ENCODE results near the gene SORCS2.
A peak's percentile ranks its signal among the peaks of the same experiment; 100 is the strongest.

SORCS2 gene

GRCh38 chr4:7650606-7651385, 458.5 kb downstream of the SORCS2 start:
- peak; percentile 77 for DNase-seq (ENCODE audit: extremely low spot score)
- no peak for TF ChIP-seq HDGF (IDR thresholded peaks at IDR 0.05; ENCODE audit: borderline replicate concordance)
- TF ChIP-seq CTBP1 (IDR thresholded peaks at IDR 0.05; ENCODE audit: borderline replicate concordance) = no peak
- no peak for TF ChIP-seq ARNT (IDR thresholded peaks at IDR 0.05)
- no peak for TF ChIP-seq ZNF384 (IDR thresholded peaks at IDR 0.05)
- TF ChIP-seq FOXM1 (IDR thresholded peaks at IDR 0.05; ENCODE audit: borderline replicate concordance) = no peak
- no peak for TF ChIP-seq LEF1 (IDR thresholded peaks at IDR 0.05; ENCODE audit: borderline replicate concordance)
- no peak for TF ChIP-seq L3MBTL2 (conservative IDR thresholded peaks at IDR 0.05)
- TF ChIP-seq FOXK2 (IDR thresholded peaks at IDR 0.05) = no peak
- TF ChIP-seq FOXA1 (IDR thresholded peaks at IDR 0.05) = no peak
- TF ChIP-seq TARDBP (IDR thresholded peaks at IDR 0.05) = no peak
- no peak for TF ChIP-seq BHLHE40 (IDR thresholded peaks at IDR 0.05; ENCODE audit: borderline replicate concordance)
- TF ChIP-seq SP1 (IDR thresholded peaks at IDR 0.05) = no peak
- TF ChIP-seq NFRKB (IDR thresholded peaks at IDR 0.05) = no peak
- no peak for TF ChIP-seq SUZ12 (IDR thresholded peaks at IDR 0.05)
- CTCF ChIA-PET = interaction anchor here (0.5 to 1.1 kb wide), 6 partner anchors 8 to 442 kb away, joined by 3 to 5 read pairs (median 3); no protein-coding TSS in a partner anchor
- POLR2A ChIA-PET = no interaction called here

GRCh38 chr4:7651461-7651921, 459.2 kb downstream of the SORCS2 start:
- POLR2A ChIA-PET = no interaction called here
- CTCF ChIA-PET = interaction anchor here (1.0 to 1.1 kb wide), 3 partner anchors 9 to 316 kb away, joined by 3 to 5 read pairs (median 3); no protein-coding TSS in a partner anchor
- no peak for TF ChIP-seq SP1 (IDR thresholded peaks at IDR 0.05)
- no peak for TF ChIP-seq SUZ12 (IDR thresholded peaks at IDR 0.05)
- no peak for TF ChIP-seq ARNT (IDR thresholded peaks at IDR 0.05)
- TF ChIP-seq NFRKB (IDR thresholded peaks at IDR 0.05) = no peak
- no peak for TF ChIP-seq HDGF (IDR thresholded peaks at IDR 0.05; ENCODE audit: borderline replicate concordance)
- no peak for TF ChIP-seq FOXM1 (IDR thresholded peaks at IDR 0.05; ENCODE audit: borderline replicate concordance)
- no peak for TF ChIP-seq PKNOX1 (IDR thresholded peaks at IDR 0.05)
- TF ChIP-seq ELF4 (IDR thresholded peaks at IDR 0.05) = no peak
- TF ChIP-seq ZNF384 (IDR thresholded peaks at IDR 0.05) = no peak
- no peak for TF ChIP-seq L3MBTL2 (conservative IDR thresholded peaks at IDR 0.05)
- TF ChIP-seq LEF1 (IDR thresholded peaks at IDR 0.05; ENCODE audit: borderline replicate concordance) = no peak
- TF ChIP-seq BHLHE40 (IDR thresholded peaks at IDR 0.05; ENCODE audit: borderline replicate concordance) = no peak
- no peak for DNase-seq (ENCODE audit: extremely low spot score)

DNA sequence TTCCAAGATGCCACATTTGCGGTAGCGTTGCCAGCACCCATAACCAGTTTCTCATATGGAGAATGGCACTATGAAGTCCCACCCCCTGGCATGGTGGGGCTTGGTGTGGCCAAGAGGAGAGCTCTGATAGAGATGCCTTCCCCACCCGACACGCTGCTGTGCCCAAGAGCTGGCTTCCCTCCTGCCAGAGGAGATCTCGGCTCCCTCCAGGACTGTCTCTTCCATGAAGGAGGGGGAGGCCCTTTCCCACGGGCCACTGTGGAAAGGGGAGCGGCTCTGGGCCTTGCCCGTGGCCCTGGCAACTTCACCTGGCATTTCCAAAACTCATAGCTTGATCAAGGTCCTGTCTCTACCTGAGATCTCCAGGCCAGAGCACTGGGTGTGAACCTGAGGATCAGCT, 459.7 kb downstream of the SORCS2 start:
- CTCF ChIA-PET = no interaction called here
- DNase-seq (ENCODE audit: extremely low spot score) = no peak
- POLR2A ChIA-PET = no interaction called here
- TF ChIP-seq ZNF384 (IDR thresholded peaks at IDR 0.05) = no peak
- no peak for TF ChIP-seq L3MBTL2 (conservative IDR thresholded peaks at IDR 0.05)
- no peak for TF ChIP-seq PKNOX1 (IDR thresholded peaks at IDR 0.05)
- no peak for TF ChIP-seq FOXM1 (IDR thresholded peaks at IDR 0.05; ENCODE audit: borderline replicate concordance)
- no peak for TF ChIP-seq ELF4 (IDR thresholded peaks at IDR 0.05)
- TF ChIP-seq FOXK2 (IDR thresholded peaks at IDR 0.05) = no peak
- no peak for TF ChIP-seq ARNT (IDR thresholded peaks at IDR 0.05)
- TF ChIP-seq FOXA1 (IDR thresholded peaks at IDR 0.05) = no peak
- no peak for TF ChIP-seq SP1 (IDR thresholded peaks at IDR 0.05)
- TF ChIP-seq LEF1 (IDR thresholded peaks at IDR 0.05; ENCODE audit: borderline replicate concordance) = no peak
- no peak for TF ChIP-seq CTBP1 (IDR thresholded peaks at IDR 0.05; ENCODE audit: borderline replicate concordance)
- TF ChIP-seq SUZ12 (IDR thresholded peaks at IDR 0.05) = no peak
- TF ChIP-seq HDGF (IDR thresholded peaks at IDR 0.05; ENCODE audit: borderline replicate concordance) = no peak

DNA sequence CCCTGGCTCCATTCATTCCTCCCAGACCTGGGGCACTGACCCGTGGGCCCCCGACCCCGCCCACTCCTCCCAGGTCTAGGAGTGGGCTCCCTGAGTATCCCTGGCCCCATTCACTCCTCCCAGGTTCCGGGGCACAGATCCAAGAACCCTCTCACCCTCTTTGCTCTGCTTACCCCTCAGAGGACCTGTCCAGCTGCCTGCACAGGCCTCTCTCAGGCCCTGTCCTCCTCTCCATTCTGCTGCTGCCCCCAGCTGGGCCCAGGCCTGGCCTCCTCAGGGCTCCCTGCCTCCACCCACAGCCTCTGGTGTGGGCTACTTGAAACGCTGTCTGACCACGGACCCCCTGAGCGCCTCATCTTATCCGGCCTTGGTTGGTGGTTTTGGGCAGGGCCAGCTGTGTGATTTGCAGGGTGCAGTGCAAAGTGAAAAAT, 460.1 kb downstream of the SORCS2 start:
- POLR2A ChIA-PET = no interaction called here
- TF ChIP-seq SP1 (IDR thresholded peaks at IDR 0.05) (no peak), BHLHE40 (IDR thresholded peaks at IDR 0.05; ENCODE audit: borderline replicate concordance) (no peak), FOXA1 (IDR thresholded peaks at IDR 0.05) (no peak), LEF1 (IDR thresholded peaks at IDR 0.05; ENCODE audit: borderline replicate concordance) (no peak), SUZ12 (IDR thresholded peaks at IDR 0.05) (no peak), PKNOX1 (IDR thresholded peaks at IDR 0.05) (no peak), FOXM1 (IDR thresholded peaks at IDR 0.05; ENCODE audit: borderline replicate concordance) (no peak), NFRKB (IDR thresholded peaks at IDR 0.05) (no peak), ZNF384 (IDR thresholded peaks at IDR 0.05) (no peak), ELF4 (IDR thresholded peaks at IDR 0.05) (no peak), CTBP1 (IDR thresholded peaks at IDR 0.05; ENCODE audit: borderline replicate concordance) (no peak), TARDBP (IDR thresholded peaks at IDR 0.05) (no peak), HDGF (IDR thresholded peaks at IDR 0.05; ENCODE audit: borderline replicate concordance) (no peak), FOXK2 (IDR thresholded peaks at IDR 0.05) (no peak), ARNT (IDR thresholded peaks at IDR 0.05) (no peak), L3MBTL2 (conservative IDR thresholded peaks at IDR 0.05) (no peak)
- CTCF ChIA-PET = no interaction called here
- DNase-seq (ENCODE audit: extremely low spot score) = no peak

GRCh38 chr4:7652906-7653305, 460.6 kb downstream of the SORCS2 start:
- DNase-seq (ENCODE audit: extremely low spot score) = no peak
- CTCF ChIA-PET = no interaction called here
- TF ChIP-seq FOXK2 (IDR thresholded peaks at IDR 0.05) (no peak), FOXA1 (IDR thresholded peaks at IDR 0.05) (no peak), ARNT (IDR thresholded peaks at IDR 0.05) (no peak), NFRKB (IDR thresholded peaks at IDR 0.05) (no peak), ZNF384 (IDR thresholded peaks at IDR 0.05) (no peak), CTBP1 (IDR thresholded peaks at IDR 0.05; ENCODE audit: borderline replicate concordance) (no peak), ELF4 (IDR thresholded peaks at IDR 0.05) (no peak), L3MBTL2 (conservative IDR thresholded peaks at IDR 0.05) (no peak), SP1 (IDR thresholded peaks at IDR 0.05) (no peak), TARDBP (IDR thresholded peaks at IDR 0.05) (no peak), LEF1 (IDR thresholded peaks at IDR 0.05; ENCODE audit: borderline replicate concordance) (no peak), HDGF (IDR thresholded peaks at IDR 0.05; ENCODE audit: borderline replicate concordance) (no peak), SUZ12 (IDR thresholded peaks at IDR 0.05) (no peak), PKNOX1 (IDR thresholded peaks at IDR 0.05) (no peak)
- POLR2A ChIA-PET = no interaction called here
